Keratinocyte (primary cell): ENCODE results near the gene LRBA. TPM values are rescaled to one million over a fixed set of nuclear protein-coding genes. Genes with fewer than 3 reads are reported as not detected.
A peak's percentile ranks its signal among the peaks of the same experiment; 100 is the strongest.

Source experiments
- DNase-seq: peaks from one replicate; pipeline ENCODE4 v3.0.0-alpha.2; 2011; ENCODE audit warnings: low read depth, missing footprints, low spot score
- FAIRE-seq: peaks from 2 replicates; lab custom pipeline; 2011; peaks lifted over from hg19 to GRCh38; lab: Jason Lieb, UNC
- H2AFZ ChIP-seq: 2 replicates; pipeline ENCODE4 v1.6.0; 2012; ENCODE audit warnings: low read length, control low read depth, inconsistent platforms; ENCODE audit not compliant: control insufficient read depth
- H3K27ac ChIP-seq: 2 replicates; pipeline ENCODE4 v1.5.1; 2011; ENCODE audit warnings: low read length; ENCODE audit not compliant: control insufficient read depth, insufficient read depth
- H3K27me3 ChIP-seq: 3 replicates; pipeline ENCODE4 v1.6.0; 2011; ENCODE audit warnings: low read length; ENCODE audit not compliant: control insufficient read depth, insufficient read depth; ENCODE audit errors: extremely low read depth
- H3K36me3 ChIP-seq, 2 experiments: 2 replicates in 1 of 2; 3 replicates in 1 of 2; pipeline ENCODE4 v1.5.1; 2011; ENCODE audit warnings: low read length in 2 of 2, mild to moderate bottlenecking in 1 of 2; ENCODE audit not compliant: control insufficient read depth in 2 of 2, insufficient read depth in 2 of 2; ENCODE audit errors: extremely low read depth in 1 of 2
- H3K4me1 ChIP-seq: 3 replicates; pipeline ENCODE4 v1.5.1; 2011; ENCODE audit warnings: low read length; ENCODE audit not compliant: control insufficient read depth, insufficient read depth; ENCODE audit errors: extremely low read depth
- H3K4me2 ChIP-seq: 3 replicates; pipeline ENCODE4 v1.6.0; 2011; ENCODE audit warnings: low read depth, low read length; ENCODE audit not compliant: control insufficient read depth, insufficient read depth; ENCODE audit errors: extremely low read depth
- H3K4me3 ChIP-seq, 3 experiments: fragments of 200-600 bp in 1 of 3; sonication (generic) in 1 of 3; 2 replicates in 2 of 3; 3 replicates in 1 of 3; pipeline ENCODE4 v1.5.1; 2011 to 2016; ENCODE audit warnings: low read length in 3 of 3, mild to moderate bottlenecking in 3 of 3, control low read depth in 2 of 3, inconsistent platforms in 1 of 3, low read depth in 1 of 3, mixed read lengths in 1 of 3, mixed run types in 1 of 3, moderate library complexity in 1 of 3; ENCODE audit not compliant: control insufficient read depth in 2 of 3, insufficient read depth in 2 of 3; ENCODE audit errors: extremely low read depth in 1 of 3
- H3K79me2 ChIP-seq: 2 replicates; pipeline ENCODE4 v1.6.0; 2012; ENCODE audit warnings: low read length; ENCODE audit not compliant: control insufficient read depth, insufficient read depth
- H3K9ac ChIP-seq: 3 replicates; pipeline ENCODE4 v1.6.0; 2011; ENCODE audit warnings: low read length; ENCODE audit not compliant: control insufficient read depth, insufficient read depth; ENCODE audit errors: extremely low read depth
- H3K9me1 ChIP-seq: 3 replicates; pipeline ENCODE4 v1.6.0; 2011; ENCODE audit warnings: low read length; ENCODE audit not compliant: control insufficient read depth, insufficient read depth; ENCODE audit errors: extremely low read depth
- H3K9me3 ChIP-seq: 2 replicates; pipeline ENCODE4 v1.5.1; 2012; ENCODE audit warnings: low read depth, low read length; ENCODE audit not compliant: control insufficient read depth
- H4K20me1 ChIP-seq: 3 replicates; pipeline ENCODE4 v1.6.0; 2011; ENCODE audit warnings: low read length; ENCODE audit not compliant: control insufficient read depth, insufficient read depth; ENCODE audit errors: extremely low read depth
- CTCF ChIP-seq, 3 experiments: IDR thresholded peaks in 1 of 3; conservative IDR thresholded peaks in 1 of 3; optimal IDR thresholded peaks in 1 of 3; 2 replicates in 2 of 3; 3 replicates in 1 of 3; pipeline versions ENCODE3 to v1.5.1; 2011; ENCODE audit warnings: low read length in 3 of 3, mild to moderate bottlenecking in 3 of 3, moderate library complexity in 2 of 3, control low read depth in 1 of 3, inconsistent platforms in 1 of 3; ENCODE audit not compliant: insufficient read depth in 2 of 3; ENCODE audit errors: extremely low read depth in 1 of 3
- EZH2 ChIP-seq: IDR thresholded peaks from one replicate; pipeline ENCODE4 v1.6.1; 2012; ENCODE audit warnings: inconsistent platforms, mild to moderate bottlenecking, low read length, moderate library complexity
- dilution Hi-C: fragments of 300-500 bp; cut with MboI; formaldehyde crosslinking; loops from one replicate; pipeline ENCODE4 v1.7.0; 2020; ENCODE audit warnings: low sequenced_read_pairs; ENCODE audit not compliant: extremely low pct_ligation_motif_present
- polyA plus RNA-seq, 5 experiments: library from polyadenylated mRNA; depleted of rRNA in 3 of 5; stranded (reverse) in 3 of 5; stranded (forward) in 1 of 5; unstranded in 1 of 5; fragments of >200 nt; gene quantifications; 1 replicate in 1 of 5; 2 replicates in 3 of 5; 3 replicates in 1 of 5; pipeline versions ENCODE4 v1.2.1 to v1.2.3, GENCODE V29; 2011 to 2012; ENCODE audit warnings: missing spikeins in 2 of 5, low read depth in 1 of 5, low replicate concordance in 1 of 5

LRBA gene
- polyA plus RNA-seq, 1 donor (not counting 4 experiments of a cell fraction or from before 2014, with no cell fraction given), result 35.6 TPM

DNA sequence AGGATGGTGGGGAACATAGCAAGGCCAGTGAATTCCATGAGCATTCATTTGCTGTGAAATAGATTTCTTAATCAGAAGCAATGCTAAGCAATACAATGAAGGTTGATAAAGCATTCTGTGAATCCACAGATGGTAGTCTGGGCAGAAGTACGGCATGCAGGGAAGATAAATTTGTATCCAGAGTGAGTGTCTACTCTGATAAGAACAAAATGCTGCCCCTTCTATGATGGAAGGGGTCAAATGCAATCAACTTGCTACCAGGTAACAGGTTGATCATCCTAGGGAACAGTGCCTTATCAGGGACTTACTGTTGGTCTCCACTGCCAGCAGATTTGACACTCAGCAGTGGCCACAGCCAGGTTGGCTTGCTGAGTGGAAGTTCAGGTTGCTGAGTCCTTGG is 243.7 kb downstream of the LRBA start:
- H3K9me1 ChIP-seq, result no peaks in the 10 kb centered on the region
- H3K36me3 ChIP-seq, result no peaks in the 10 kb centered on the region
- H3K79me2 ChIP-seq, result no peaks in the 10 kb centered on the region
- no peaks in the 10 kb centered on the region for H3K27me3 ChIP-seq
- no peaks in the 10 kb centered on the region for H3K4me1 ChIP-seq
- TF ChIP-seq EZH2 (no peak), CTCF (optimal IDR thresholded peaks at IDR 0.05 in 1 of 3, IDR thresholded peaks at IDR 0.05 in 1 of 3, conservative IDR thresholded peaks at IDR 0.05 in 1 of 3; ENCODE audit: extremely low read depth in 1 of 3, insufficient read depth in 2 of 3, low read length in 3 of 3) (no peak)
- H2AFZ ChIP-seq, result no peak overlapping the region
- no peak for DNase-seq
- no peak overlapping the region for H3K4me2 ChIP-seq
- dilution Hi-C loops, result no loop called here
- no peak overlapping the region for H3K4me3 ChIP-seq
- H3K27ac ChIP-seq, result no peak overlapping the region
- H3K9me3 ChIP-seq, result no peaks in the 10 kb centered on the region
- H4K20me1 ChIP-seq, result no peaks in the 10 kb centered on the region
- no peak for FAIRE-seq
- no peak overlapping the region for H3K9ac ChIP-seq

DNA sequence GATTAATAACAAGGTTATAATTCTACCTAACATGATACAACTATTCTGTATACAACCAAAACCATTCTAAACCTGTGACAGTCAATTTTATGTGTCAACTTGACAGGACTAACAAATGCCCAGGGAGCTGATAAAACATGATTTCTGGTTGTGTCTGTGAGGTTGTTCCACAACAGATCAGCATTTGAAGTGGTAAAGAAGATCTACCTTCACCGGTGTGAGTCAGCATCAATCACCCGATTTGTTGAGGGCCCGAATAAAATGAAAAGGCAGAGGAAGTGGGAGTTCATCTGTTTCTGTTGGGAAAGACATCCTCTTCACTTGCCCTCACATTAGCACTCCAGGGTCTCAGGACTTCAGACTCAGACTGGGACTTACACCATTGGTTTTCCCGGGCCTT is 245.2 kb downstream of the LRBA start:
- H3K79me2 ChIP-seq, result no peaks in the 10 kb centered on the region
- no peak overlapping the region for H3K27ac ChIP-seq
- H3K9ac ChIP-seq, result no peak overlapping the region
- no peak for TF ChIP-seq CTCF (optimal IDR thresholded peaks at IDR 0.05 in 1 of 3, IDR thresholded peaks at IDR 0.05 in 1 of 3, conservative IDR thresholded peaks at IDR 0.05 in 1 of 3; ENCODE audit: extremely low read depth in 1 of 3, insufficient read depth in 2 of 3, low read length in 3 of 3)
- no peak for TF ChIP-seq EZH2
- DNase-seq, result no peak
- no peaks in the 10 kb centered on the region for H3K4me1 ChIP-seq
- dilution Hi-C loops, result no loop called here
- H4K20me1 ChIP-seq, result no peaks in the 10 kb centered on the region
- H3K36me3 ChIP-seq, result no peaks in the 10 kb centered on the region
- no peak overlapping the region for H2AFZ ChIP-seq
- no peaks in the 10 kb centered on the region for H3K9me3 ChIP-seq
- no peak overlapping the region for H3K4me2 ChIP-seq
- no peaks in the 10 kb centered on the region for H3K9me1 ChIP-seq
- peak; percentile 29 for FAIRE-seq
- no peaks in the 10 kb centered on the region for H3K27me3 ChIP-seq
- no peak overlapping the region for H3K4me3 ChIP-seq
